Ovary (tissue), 3 donors: ENCODE results near the gene FAM222A.

Experiments used
- CTCF ChIP-seq, 3 donors: fragments of 450-650 bp in 2 of 3; fragments of 200-600 bp in 1 of 3; IDR thresholded peaks; one replicate each; pipeline versions ENCODE4 v1.5.1 to v1.8.0; 2016 to 2022; ENCODE audit warnings: antibody characterized with exemption in 3 of 3, mild to moderate bottlenecking in 1 of 3
- POLR2A ChIP-seq: fragments of 450-650 bp; IDR thresholded peaks from one replicate; pipeline ENCODE4 v1.6.1; 2017; ENCODE audit warnings: antibody characterized with exemption, mild to moderate bottlenecking, moderate library complexity
- donor health status: DM: no; HTN: no; CAD: no.

- TF ChIP-seq CTCF (IDR thresholded peaks at IDR 0.05) (no peak), POLR2A (no peak)
Observed at GRCh38 chr12:109789526-109790048, 76.0 kb downstream of the FAM222A start.
